ENCODE results near the gene SRMS. TPM values are rescaled to one million over a fixed set of nuclear protein-coding genes. Genes with fewer than 3 reads are reported as not detected.

Gene SRMS
- total RNA-seq, 4 donors from 2014 or later: not detected

DNA sequence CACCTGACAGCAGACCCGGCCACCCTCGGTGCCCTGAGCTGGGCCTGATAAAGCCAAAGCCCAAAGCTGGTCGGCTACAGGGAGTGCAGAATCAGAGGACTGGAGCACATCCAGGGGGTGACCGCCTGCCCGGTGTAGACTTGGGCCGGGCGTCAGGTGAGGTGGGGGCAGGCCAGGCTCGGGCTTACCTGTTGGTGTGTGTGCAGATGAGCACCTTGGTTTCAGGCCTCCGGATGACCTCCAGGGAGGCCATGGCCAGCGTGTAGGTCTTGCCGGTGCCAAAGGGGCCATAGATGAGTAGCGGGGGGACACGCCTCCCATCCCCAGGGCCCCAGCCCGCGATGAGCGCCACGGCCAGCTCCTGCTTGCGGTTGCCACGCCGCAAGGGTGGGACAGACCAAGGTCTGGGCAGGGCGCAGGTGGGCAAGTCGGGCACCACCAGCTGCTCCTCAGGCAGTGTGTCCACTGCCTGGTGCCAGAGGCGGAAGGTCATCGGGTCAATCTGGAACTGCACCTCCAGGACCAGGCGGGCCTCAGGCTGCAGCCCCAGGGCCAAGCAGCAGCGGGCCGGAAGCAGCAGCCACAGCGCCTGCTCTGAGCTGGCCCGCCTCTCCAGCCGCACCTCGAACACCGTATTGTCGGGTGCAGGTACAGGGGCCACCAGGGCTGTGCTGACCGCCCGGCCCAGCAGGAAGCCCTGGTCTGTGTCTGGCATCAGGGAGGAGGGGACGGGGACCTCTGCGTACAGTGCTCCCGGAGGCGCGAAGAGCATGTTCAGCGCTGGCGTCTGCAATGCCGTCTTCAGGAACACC, 20.8 kb upstream of the SRMS start:
- Histone ChIP-seq H3K27me3 (no peaks in the 10 kb centered on the region), H3K9me3 (no peaks in the 10 kb centered on the region), H3K4me1 (peaks cover 3 to 34% (median 20%) of the 10 kb centered on the region in 4 donors), H3K36me3 (peaks cover 0 to 19% (median 0%) of the 10 kb centered on the region in 3 donors), H3K4me3 (peak overlapping the region; percentile 17 to 33 (median 22)), H3K27ac (peak overlapping the region in 3 of 4 donors; percentile 3 to 71 (median 59))
- no peak for DNase-seq
- TF ChIP-seq, protein P1, sequence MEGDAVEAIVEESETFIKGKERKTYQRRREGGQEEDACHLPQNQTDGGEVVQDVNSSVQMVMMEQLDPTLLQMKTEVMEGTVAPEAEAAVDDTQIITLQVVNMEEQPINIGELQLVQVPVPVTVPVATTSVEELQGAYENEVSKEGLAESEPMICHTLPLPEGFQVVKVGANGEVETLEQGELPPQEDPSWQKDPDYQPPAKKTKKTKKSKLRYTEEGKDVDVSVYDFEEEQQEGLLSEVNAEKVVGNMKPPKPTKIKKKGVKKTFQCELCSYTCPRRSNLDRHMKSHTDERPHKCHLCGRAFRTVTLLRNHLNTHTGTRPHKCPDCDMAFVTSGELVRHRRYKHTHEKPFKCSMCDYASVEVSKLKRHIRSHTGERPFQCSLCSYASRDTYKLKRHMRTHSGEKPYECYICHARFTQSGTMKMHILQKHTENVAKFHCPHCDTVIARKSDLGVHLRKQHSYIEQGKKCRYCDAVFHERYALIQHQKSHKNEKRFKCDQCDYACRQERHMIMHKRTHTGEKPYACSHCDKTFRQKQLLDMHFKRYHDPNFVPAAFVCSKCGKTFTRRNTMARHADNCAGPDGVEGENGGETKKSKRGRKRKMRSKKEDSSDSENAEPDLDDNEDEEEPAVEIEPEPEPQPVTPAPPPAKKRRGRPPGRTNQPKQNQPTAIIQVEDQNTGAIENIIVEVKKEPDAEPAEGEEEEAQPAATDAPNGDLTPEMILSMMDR (IDR thresholded peaks at IDR 0.05): no peak
- no peak for TF ChIP-seq POLR2A (IDR thresholded peaks at IDR 0.05)

GRCh38 chr20:63567386-63568169, 20.0 kb upstream of the SRMS start:
- peaks cover 0 to 26% (median 0%) of the 10 kb centered on the region in 3 donors for H3K36me3 ChIP-seq
- H3K27me3 ChIP-seq: no peaks in the 10 kb centered on the region
- H3K9me3 ChIP-seq: no peaks in the 10 kb centered on the region
- DNase-seq: peak in 2 of 3 donors; percentile 75 to 87
- peak overlapping the region; percentile 22 to 71 (median 56) for H3K27ac ChIP-seq
- TF ChIP-seq, protein P1 (IDR thresholded peaks at IDR 0.05): no peak
- TF ChIP-seq POLR2A (IDR thresholded peaks at IDR 0.05): no peak
- peak overlapping the region in 3 of 4 donors; percentile 17 to 33 (median 27) for H3K4me3 ChIP-seq
- H3K4me1 ChIP-seq: peaks cover 0 to 30% (median 14%) of the 10 kb centered on the region in 4 donors

DNA sequence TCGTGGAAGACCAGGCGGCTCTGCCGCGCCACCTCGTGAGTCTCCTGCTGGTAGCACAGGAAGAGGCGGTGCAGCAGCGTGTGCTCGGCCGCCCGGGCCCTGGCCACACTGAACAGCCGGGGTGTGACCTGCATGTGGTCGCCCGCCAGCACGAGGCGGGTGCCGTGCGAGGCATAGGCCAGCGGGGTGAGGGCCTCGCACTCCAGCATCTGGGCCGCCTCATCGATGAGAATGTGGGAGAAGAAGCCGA, 19.5 kb upstream of the SRMS start:
- Histone ChIP-seq H3K9me3 (no peaks in the 10 kb centered on the region), H3K36me3 (peaks cover 0 to 26% (median 0%) of the 10 kb centered on the region in 3 donors), H3K27me3 (no peaks in the 10 kb centered on the region), H3K27ac (peak overlapping the region in 3 of 4 donors; percentile 49 to 71 (median 64)), H3K4me1 (peaks cover 0 to 30% (median 14%) of the 10 kb centered on the region in 4 donors), H3K4me3 (no peak overlapping the region)
- peak in 1 of 3 donors; percentile 72 for DNase-seq
- no peak for TF ChIP-seq POLR2A (IDR thresholded peaks at IDR 0.05)
- TF ChIP-seq, protein P1 (IDR thresholded peaks at IDR 0.05): peak in 1 of 6 experiments; percentile 5

- Histone ChIP-seq H3K4me1 (peaks cover 0 to 30% (median 14%) of the 10 kb centered on the region in 4 donors), H3K27me3 (no peaks in the 10 kb centered on the region), H3K9me3 (no peaks in the 10 kb centered on the region), H3K27ac (peak overlapping the region in 2 of 4 donors; percentile 64 to 71), H3K4me3 (no peak overlapping the region), H3K36me3 (peaks cover 0 to 29% (median 0%) of the 10 kb centered on the region in 3 donors)
- DNase-seq: peak in 1 of 3 donors; percentile 45
- TF ChIP-seq POLR2A (IDR thresholded peaks at IDR 0.05): no peak
- TF ChIP-seq, protein P1 (IDR thresholded peaks at IDR 0.05): no peak
Measured at GRCh38 chr20:63566395-63567135, 19.0 kb upstream of the SRMS start.

DNA sequence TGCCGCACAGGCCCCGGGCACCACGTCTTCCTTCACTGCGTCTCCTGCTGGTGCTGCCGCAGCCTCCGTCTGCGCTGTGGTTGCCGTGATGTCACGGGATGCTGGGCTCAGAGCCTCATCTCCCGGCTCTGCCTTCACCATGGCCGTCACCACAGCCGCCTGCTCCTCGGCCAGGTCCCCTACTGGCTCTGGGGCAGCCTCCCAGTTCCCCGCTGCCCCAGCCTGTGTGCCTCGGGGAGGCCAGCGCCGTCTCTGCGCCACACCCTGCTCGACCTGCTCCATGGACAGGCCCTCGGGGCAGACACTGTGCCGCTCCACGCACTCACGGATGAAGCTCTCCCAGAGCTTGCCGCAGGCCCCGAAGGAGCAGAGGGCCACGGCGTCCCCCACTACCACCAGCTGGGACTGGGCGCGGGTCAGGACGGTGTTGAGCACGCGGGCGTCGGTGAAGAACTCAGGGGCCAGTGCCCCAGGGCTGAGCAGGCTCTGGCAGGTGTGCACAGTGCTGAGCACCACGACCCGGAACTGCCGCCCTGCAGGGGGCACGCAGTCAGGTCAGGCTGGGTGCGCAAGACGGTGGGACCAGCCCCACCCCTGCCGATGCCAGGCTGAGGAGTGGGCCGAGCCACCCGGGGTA, 18.3 kb upstream of the SRMS start:
- Histone ChIP-seq H3K9me3 (no peaks in the 10 kb centered on the region), H3K27me3 (no peaks in the 10 kb centered on the region), H3K4me3 (no peak overlapping the region), H3K36me3 (peaks cover 0 to 37% (median 0%) of the 10 kb centered on the region in 3 donors), H3K27ac (no peak overlapping the region), H3K4me1 (peaks cover 0 to 30% (median 14%) of the 10 kb centered on the region in 4 donors)
- DNase-seq: no peak
- no peak for TF ChIP-seq POLR2A (IDR thresholded peaks at IDR 0.05)
- TF ChIP-seq, protein P1 (IDR thresholded peaks at IDR 0.05): no peak
